CD4-positive, alpha-beta T cell (primary cell): ENCODE data around the gene GPR137C. TPM values are rescaled to one million over a fixed set of nuclear protein-coding genes. Genes with fewer than 3 reads are reported as not detected.

Source experiments
- ATAC-seq: fragments of 200-7000 bp; cut with Tn5 transposase; one replicate; pipeline ENCODE4 v1.10.0; 2022; ENCODE audit warnings: mild to moderate bottlenecking; ENCODE audit not compliant: poor library complexity
- CTCF ChIA-PET: fragments of 350-600 bp; sonication (Branson Sonifier 250); formaldehyde crosslinking; loops from one replicate; lab custom pipeline; 2021; ENCODE audit warnings: antibody characterized with exemption, inconsistent platforms; lab: Charles Lee
- POLR2A ChIA-PET: fragments of 350-600 bp; sonication (Branson Sonifier 250); formaldehyde crosslinking; loops from one replicate; lab custom pipeline; 2021; ENCODE audit warnings: antibody characterized with exemption, inconsistent platforms; lab: Charles Lee
- DNase-seq, 14 experiments: peaks; one replicate each; pipeline ENCODE4 v3.0.0-alpha.2; 2013 to 2020; ENCODE audit warnings: mixed read lengths in 2 of 14
- H3K27ac ChIP-seq, 2 donors: one replicate each; pipeline versions ENCODE4 v1.5.1 to v1.7.0; 2013; ENCODE audit warnings: low read length in 2 of 2, low read depth in 1 of 2, mild to moderate bottlenecking in 1 of 2
- H3K27me3 ChIP-seq, 2 experiments: 1 replicate in 1 of 2; 2 replicates in 1 of 2; pipeline versions ENCODE4 v1.6.1 to v1.7.0; 2013; ENCODE audit warnings: low read length in 2 of 2, control low read depth in 1 of 2, mild to moderate bottlenecking in 1 of 2, moderate library complexity in 1 of 2; ENCODE audit not compliant: insufficient read depth in 2 of 2, control insufficient read depth in 1 of 2
- H3K36me3 ChIP-seq: one replicate; pipeline ENCODE4 v1.6.1; 2013; ENCODE audit warnings: low read length, control low read depth; ENCODE audit not compliant: insufficient read depth
- H3K4me1 ChIP-seq: one replicate; pipeline ENCODE4 v1.6.1; 2013; ENCODE audit warnings: low read length, control low read depth; ENCODE audit not compliant: insufficient read depth
- H3K4me3 ChIP-seq: one replicate; pipeline ENCODE4 v1.5.1; 2013; ENCODE audit warnings: mild to moderate bottlenecking, low read length, moderate library complexity
- H3K9me3 ChIP-seq, 2 experiments: 1 replicate in 1 of 2; 2 replicates in 1 of 2; pipeline versions ENCODE4 v1.6.1 to v1.7.0; 2013; ENCODE audit warnings: low read length in 2 of 2, mild to moderate bottlenecking in 2 of 2, control low read depth in 1 of 2, moderate library complexity in 1 of 2; ENCODE audit not compliant: control insufficient read depth in 1 of 2, insufficient read depth in 1 of 2
- H3K27ac Mint-ChIP-seq: one replicate; pipeline ENCODE4 v1.8.0; 2020; ENCODE audit warnings: mixed read lengths
- H3K27me3 Mint-ChIP-seq: one replicate; pipeline ENCODE4 v1.8.0; 2021; ENCODE audit warnings: mixed read lengths
- H3K36me3 Mint-ChIP-seq: one replicate; pipeline ENCODE4 v1.8.0; 2021; ENCODE audit warnings: low read depth, mixed read lengths
- H3K4me1 Mint-ChIP-seq: one replicate; pipeline ENCODE4 v1.8.0; 2021; ENCODE audit warnings: low read depth, mixed read lengths
- H3K4me3 Mint-ChIP-seq: one replicate; pipeline ENCODE4 v1.8.0; 2020; ENCODE audit warnings: mild to moderate bottlenecking, mixed read lengths
- H3K9me3 Mint-ChIP-seq: one replicate; pipeline ENCODE4 v1.8.0; 2020; ENCODE audit warnings: mixed read lengths
- CTCF ChIP-seq: fragments of 200-600 bp; IDR thresholded peaks from one replicate; pipeline ENCODE4 v1.8.0; 2022; ENCODE audit warnings: antibody characterized with exemption, mild to moderate bottlenecking
- intact Hi-C, 2 experiments: fragments of 100-400 bp; cut with DNase I in 1 of 2; cut with micrococcal nuclease in 1 of 2; formaldehyde crosslinking; loops; one replicate each; pipeline versions ENCODE4 v1.15.1 to v1.9.0; 2023 to 2025; cut with DNase I, micrococcal nuclease
- total RNA-seq, 174 experiments: library from RNA in 2 of 174; stranded (reverse) in 2 of 174; gene quantifications; one replicate each; pipeline ENCODE4 v1.2.3 and lab custom pipeline; 2021 to 2026

The GPR137C gene
- total RNA-seq, 2 experiments from 2014 or later, result 0.08 to 0.19 TPM

- H3K27ac ChIP-seq, result no peak overlapping the region
- H3K4me1 ChIP-seq, result no peaks in the 10 kb centered on the region
- H3K27me3 ChIP-seq, result no peaks in the 10 kb centered on the region
- no peak for DNase-seq
- Mint-ChIP-seq H3K4me1 (no peaks in the 10 kb centered on the region), H3K27me3 (no peaks in the 10 kb centered on the region), H3K4me3 (no peak overlapping the region), H3K9me3 (peaks cover 1% of the 10 kb centered on the region), H3K27ac (no peak overlapping the region), H3K36me3 (peaks cover 2% of the 10 kb centered on the region)
- H3K36me3 ChIP-seq, result no peaks in the 10 kb centered on the region
- no peaks in the 10 kb centered on the region for H3K9me3 ChIP-seq
- intact Hi-C loops, result no loop called here
- TF ChIP-seq CTCF, result no peak
- H3K4me3 ChIP-seq, result no peak overlapping the region
- ChIA-PET CTCF (no interaction called here), POLR2A (no interaction called here)
- ATAC-seq, result no peak
These were observed 37.7 kb downstream of the GPR137C start for GRCh38 chr14:52590318-52590717.

- H3K4me3 ChIP-seq, result no peak overlapping the region
- ATAC-seq (no peak), DNase-seq (no peak)
- H3K36me3 ChIP-seq, result no peaks in the 10 kb centered on the region
- CTCF ChIA-PET, result no interaction called here
- H3K9me3 ChIP-seq, result peaks cover 0 to 7% of the 10 kb centered on the region in 2 experiments
- no peaks in the 10 kb centered on the region for H3K27me3 ChIP-seq
- no peak for TF ChIP-seq CTCF
- Mint-ChIP-seq H3K4me1 (no peaks in the 10 kb centered on the region), H3K36me3 (peaks cover 6% of the 10 kb centered on the region), H3K4me3 (no peak overlapping the region), H3K27me3 (no peaks in the 10 kb centered on the region), H3K9me3 (peaks cover 7% of the 10 kb centered on the region), H3K27ac (no peak overlapping the region)
- POLR2A ChIA-PET, result no interaction called here
- no peaks in the 10 kb centered on the region for H3K4me1 ChIP-seq
- intact Hi-C loops, result no loop called here
- no peak overlapping the region for H3K27ac ChIP-seq
These were observed 43.7 kb downstream of the GPR137C start for GRCh38 chr14:52596320-52596719.

GRCh38 chr14:52596861-52597260 is 44.2 kb downstream of the GPR137C start:
- POLR2A ChIA-PET, result no interaction called here

More at GRCh38 chr14:52596861-52597260, 44.2 kb downstream of the GPR137C start:
- Histone ChIP-seq H3K27ac (no peak overlapping the region), H3K4me3 (no peak overlapping the region), H3K9me3 (peaks cover 0 to 7% of the 10 kb centered on the region in 2 experiments), H3K36me3 (no peaks in the 10 kb centered on the region), H3K4me1 (no peaks in the 10 kb centered on the region), H3K27me3 (no peaks in the 10 kb centered on the region)
- ATAC-seq (no peak), DNase-seq (no peak)
- H3K4me3 Mint-ChIP-seq, result no peak overlapping the region
- H3K9me3 Mint-ChIP-seq, result peaks cover 7% of the 10 kb centered on the region
- no peaks in the 10 kb centered on the region for H3K4me1 Mint-ChIP-seq
- H3K27ac Mint-ChIP-seq, result no peak overlapping the region
- peaks cover 6% of the 10 kb centered on the region for H3K36me3 Mint-ChIP-seq
- intact Hi-C loops, result no loop called here
- no peak for TF ChIP-seq CTCF
- H3K27me3 Mint-ChIP-seq, result no peaks in the 10 kb centered on the region
- CTCF ChIA-PET, result no interaction called here
